Measurements from ENCODE around the gene AMH. TPM values are rescaled to one million over a fixed set of nuclear protein-coding genes. Genes with fewer than 3 reads are reported as not detected.

Gene AMH
- total RNA-seq, 1 experiment from 2014 or later, result 1.9 TPM

GRCh38 chr19:2230033-2230531, 19.0 kb upstream of the AMH start:
- Histone ChIP-seq H2AFZ (ENCODE audit: low read length) (no peak overlapping the region), H4K20me1 (ENCODE audit: insufficient read depth, low read depth, low read length) (0 out of 2 replicates have a peak, but pooled peaks cover 3% of the 10 kb centered on the region)

DNA sequence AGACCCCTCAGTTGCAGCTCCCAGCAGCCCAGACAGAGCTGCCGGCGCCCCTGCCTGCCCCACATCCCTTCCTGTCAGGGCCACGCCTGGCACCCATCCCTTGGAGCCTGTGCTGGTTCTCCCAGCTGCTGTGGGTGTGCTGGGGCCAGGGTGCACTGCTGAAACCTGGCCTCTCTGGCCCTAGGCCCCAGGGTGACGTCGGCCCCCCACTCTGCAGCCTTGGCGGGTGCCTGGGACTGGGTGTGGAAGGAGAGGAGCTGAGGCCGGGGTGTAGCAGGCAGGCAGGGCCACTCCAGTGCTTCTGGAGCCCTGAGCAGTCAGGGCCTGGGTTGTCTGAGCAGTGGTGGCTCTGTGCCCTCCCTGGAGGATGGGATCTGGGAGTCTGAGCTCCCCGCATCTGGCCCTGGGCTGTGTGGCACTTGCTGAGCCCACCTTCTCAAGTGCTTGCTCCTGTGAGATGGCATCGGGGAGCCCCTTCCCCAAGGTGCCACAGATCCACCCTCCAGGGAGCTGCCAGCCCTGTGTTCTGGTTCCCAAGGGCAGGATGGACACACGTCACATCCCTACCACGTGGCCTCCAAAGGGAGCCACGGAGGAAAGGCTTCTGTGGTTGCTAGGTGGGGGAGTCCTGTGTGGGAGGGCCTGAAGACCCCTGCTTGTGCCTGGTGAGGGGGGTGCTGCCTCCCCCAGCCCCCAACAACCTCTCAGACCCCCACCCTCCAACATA, 18.2 kb upstream of the AMH start:
- Histone ChIP-seq H3K9me2 (replicated peaks; ENCODE audit: insufficient read depth, low read length) (no peaks in the 10 kb centered on the region), H2AFZ (ENCODE audit: low read length) (no peak overlapping the region), H4K20me1 (ENCODE audit: insufficient read depth, low read depth, low read length) (0 out of 2 replicates have a peak, but pooled peaks cover 3% of the 10 kb centered on the region), H3K27me3 (ENCODE audit: low read length) (no peaks in the 10 kb centered on the region), H3K4me2 (ENCODE audit: low read depth, low read length, poor library complexity, severe bottlenecking) (no peak overlapping the region), H3K79me2 (ENCODE audit: low read length) (peaks cover 27% of the 10 kb centered on the region), H3K4me3 (ENCODE audit: low read length) (no peak overlapping the region), H3K9me3 (ENCODE audit: low read length) (no peaks in the 10 kb centered on the region), H3K36me3 (ENCODE audit: insufficient read depth, low read length) (0 out of 2 replicates have a peak, but pooled peaks cover 3% of the 10 kb centered on the region), H3K9ac (ENCODE audit: low read length) (no peak overlapping the region), H3K4me1 (ENCODE audit: low read length) (peaks cover 14% of the 10 kb centered on the region), H3K27ac (ENCODE audit: low read length) (no peak overlapping the region)
- no peak for DNase-seq

More at GRCh38 chr19:2230033-2230531, 19.0 kb upstream of the AMH start:
- Histone ChIP-seq H3K4me1 (ENCODE audit: low read length) (peaks cover 12% of the 10 kb centered on the region), H3K27ac (ENCODE audit: low read length) (no peak overlapping the region), H3K27me3 (ENCODE audit: low read length) (no peaks in the 10 kb centered on the region), H3K79me2 (ENCODE audit: low read length) (peaks cover 18% of the 10 kb centered on the region), H3K4me3 (ENCODE audit: low read length) (no peak overlapping the region), H3K36me3 (ENCODE audit: insufficient read depth, low read length) (peaks cover 5% of the 10 kb centered on the region; the same call in 1 of the 2 replicates), H3K9me3 (ENCODE audit: low read length) (no peaks in the 10 kb centered on the region), H3K9ac (ENCODE audit: low read length) (no peak overlapping the region), H3K9me2 (replicated peaks; ENCODE audit: insufficient read depth, low read length) (no peaks in the 10 kb centered on the region), H3K4me2 (ENCODE audit: low read depth, low read length, poor library complexity, severe bottlenecking) (no peak overlapping the region)
- no peak for DNase-seq

DNA sequence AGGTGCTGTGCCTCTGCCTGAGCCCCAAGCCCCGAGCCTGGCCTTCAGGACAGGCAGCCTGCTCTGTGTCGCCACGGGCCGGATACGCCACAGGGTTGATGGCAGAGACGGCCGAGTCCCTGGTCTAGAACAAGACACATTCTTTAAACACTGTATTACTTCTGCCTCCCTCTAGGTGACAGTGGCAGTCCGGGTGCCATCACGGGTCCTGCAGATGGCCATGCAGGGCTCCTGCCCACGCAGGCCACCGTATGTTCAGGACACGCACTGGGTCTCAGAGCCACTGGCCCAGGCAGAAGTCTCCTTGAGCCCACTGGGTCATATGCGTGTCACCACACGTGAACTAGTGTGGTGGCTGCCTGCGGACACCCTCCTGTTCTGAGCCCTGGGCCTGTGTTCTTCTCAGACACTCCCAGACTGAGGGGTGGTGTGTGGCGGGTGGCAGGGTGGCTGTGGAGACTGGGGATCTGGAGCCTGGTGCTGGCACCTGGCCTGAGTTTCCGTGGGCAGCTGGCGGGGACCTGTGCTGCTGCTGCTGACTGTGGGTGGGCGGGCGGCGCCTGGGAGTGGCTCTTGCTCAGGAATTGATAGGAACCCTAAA, 17.4 kb upstream of the AMH start:
- Histone ChIP-seq H3K4me2 (ENCODE audit: low read depth, low read length, poor library complexity, severe bottlenecking) (no peak overlapping the region), H3K27ac (ENCODE audit: low read length) (no peak overlapping the region), H4K20me1 (ENCODE audit: insufficient read depth, low read depth, low read length) (0 out of 2 replicates have a peak, but pooled peaks cover 3% of the 10 kb centered on the region), H3K9ac (ENCODE audit: low read length) (no peak overlapping the region), H3K36me3 (ENCODE audit: insufficient read depth, low read length) (0 out of 2 replicates have a peak, but pooled peaks cover 3% of the 10 kb centered on the region), H3K4me3 (ENCODE audit: low read length) (no peak overlapping the region), H3K27me3 (ENCODE audit: low read length) (no peaks in the 10 kb centered on the region), H2AFZ (ENCODE audit: low read length) (no peak overlapping the region), H3K9me3 (ENCODE audit: low read length) (no peaks in the 10 kb centered on the region), H3K79me2 (ENCODE audit: low read length) (peaks cover 28% of the 10 kb centered on the region), H3K9me2 (replicated peaks; ENCODE audit: insufficient read depth, low read length) (no peaks in the 10 kb centered on the region), H3K4me1 (ENCODE audit: low read length) (peaks cover 16% of the 10 kb centered on the region)
- peak; percentile 75 for DNase-seq

DNA sequence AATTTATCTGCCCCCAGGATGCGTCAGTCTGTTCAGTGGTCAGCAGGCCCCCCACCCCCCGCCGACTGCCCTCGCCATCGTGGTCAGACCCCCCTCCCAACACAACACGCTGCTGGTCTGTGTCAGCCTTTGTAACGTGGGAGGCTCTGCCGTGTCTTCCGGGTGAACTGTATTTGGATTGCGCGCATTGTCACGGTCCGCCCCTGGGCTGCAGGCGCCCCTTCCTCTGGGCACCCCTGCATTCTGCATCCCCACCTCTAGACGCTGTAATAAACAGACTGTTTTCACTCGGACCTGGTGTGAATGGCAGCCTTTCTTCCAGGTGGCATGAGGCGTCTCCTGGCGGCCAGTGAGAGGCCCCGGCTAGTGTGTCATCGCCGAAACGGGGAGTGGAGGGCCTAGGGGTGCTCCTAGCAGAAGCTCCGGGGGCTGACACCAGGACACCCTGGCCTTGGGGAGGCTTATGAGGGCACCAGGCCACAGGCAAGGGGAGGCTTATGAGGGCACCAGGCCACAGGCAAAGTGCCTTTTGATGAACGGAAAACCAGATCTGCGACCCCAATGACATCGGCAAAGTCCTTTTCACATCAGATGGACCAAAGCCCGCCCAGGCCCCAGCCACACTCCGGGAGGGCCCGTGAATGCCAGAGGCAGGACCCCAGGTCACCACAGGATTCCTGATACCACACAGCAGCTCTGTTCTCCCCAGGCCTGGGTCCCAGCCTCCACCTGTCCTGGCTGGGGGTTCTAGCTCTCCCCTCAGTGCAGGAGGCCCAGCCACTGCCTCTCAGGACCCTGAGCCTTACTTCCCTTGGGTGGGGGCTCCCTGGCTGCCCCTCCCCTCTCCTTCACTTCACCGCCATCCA, 16.6 kb upstream of the AMH start:
- no peaks in the 10 kb centered on the region for H3K9me3 ChIP-seq (ENCODE audit: low read length)
- no peak overlapping the region for H3K9ac ChIP-seq (ENCODE audit: low read length)
- H3K4me2 ChIP-seq (ENCODE audit: low read depth, low read length, poor library complexity, severe bottlenecking), result no peak overlapping the region
- peaks cover 5% of the 10 kb centered on the region; the same call in 1 of the 2 replicates for H4K20me1 ChIP-seq (ENCODE audit: insufficient read depth, low read depth, low read length)
- H3K4me3 ChIP-seq (ENCODE audit: low read length), result no peak overlapping the region
- H3K27me3 ChIP-seq (ENCODE audit: low read length), result no peaks in the 10 kb centered on the region
- peaks cover 36% of the 10 kb centered on the region for H3K79me2 ChIP-seq (ENCODE audit: low read length)
- H3K36me3 ChIP-seq (ENCODE audit: insufficient read depth, low read length), result 0 out of 2 replicates have a peak, but pooled peaks cover 3% of the 10 kb centered on the region
- peaks cover 19% of the 10 kb centered on the region for H3K4me1 ChIP-seq (ENCODE audit: low read length)
- no peak for DNase-seq
- H2AFZ ChIP-seq (ENCODE audit: low read length), result no peak overlapping the region
- no peak overlapping the region for H3K27ac ChIP-seq (ENCODE audit: low read length)
- H3K9me2 ChIP-seq (replicated peaks; ENCODE audit: insufficient read depth, low read length), result no peaks in the 10 kb centered on the region

- H3K4me1 ChIP-seq (ENCODE audit: low read length), result peaks cover 31% of the 10 kb centered on the region
- no peak overlapping the region for H3K27ac ChIP-seq (ENCODE audit: low read length)
- peaks cover 17% of the 10 kb centered on the region for H4K20me1 ChIP-seq (ENCODE audit: insufficient read depth, low read depth, low read length)
- no peak overlapping the region for H2AFZ ChIP-seq (ENCODE audit: low read length)
- H3K9ac ChIP-seq (ENCODE audit: low read length), result no peak overlapping the region
- peaks cover 49% of the 10 kb centered on the region for H3K79me2 ChIP-seq (ENCODE audit: low read length)
- no peak overlapping the region for H3K4me2 ChIP-seq (ENCODE audit: low read depth, low read length, poor library complexity, severe bottlenecking)
- no peaks in the 10 kb centered on the region for H3K9me3 ChIP-seq (ENCODE audit: low read length)
- H3K9me2 ChIP-seq (replicated peaks; ENCODE audit: insufficient read depth, low read length), result no peaks in the 10 kb centered on the region
- no peaks in the 10 kb centered on the region for H3K27me3 ChIP-seq (ENCODE audit: low read length)
- no peak overlapping the region for H3K4me3 ChIP-seq (ENCODE audit: low read length)
- peaks cover 15% of the 10 kb centered on the region; the same call in 1 of the 2 replicates for H3K36me3 ChIP-seq (ENCODE audit: insufficient read depth, low read length)
- no peak for DNase-seq
These were observed 15.4 kb upstream of the AMH start for GRCh38 chr19:2233601-2234280.

DNA sequence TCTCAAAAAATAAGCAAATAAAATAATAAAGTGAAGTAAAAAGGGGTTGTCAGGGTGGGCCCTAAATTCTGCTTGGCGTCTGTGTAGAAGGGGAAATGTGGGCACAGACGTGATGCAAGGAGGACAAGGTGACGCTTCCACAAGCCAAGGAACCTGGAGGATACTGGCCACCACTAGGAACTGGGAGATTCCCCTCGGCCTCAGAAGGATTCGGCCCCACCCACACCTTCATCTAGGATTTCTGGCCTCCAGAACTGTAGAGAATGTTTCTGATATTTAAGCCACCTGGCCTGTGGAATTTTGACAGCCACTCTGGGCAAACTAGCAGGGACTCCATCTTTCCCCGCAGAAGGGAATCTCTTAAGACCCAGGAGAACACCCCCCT, 14.1 kb upstream of the AMH start:
- H3K9ac ChIP-seq (ENCODE audit: low read length), result peak overlapping the region; percentile 83
- H2AFZ ChIP-seq (ENCODE audit: low read length), result no peak overlapping the region
- H3K27me3 ChIP-seq (ENCODE audit: low read length), result no peaks in the 10 kb centered on the region
- H3K36me3 ChIP-seq (ENCODE audit: insufficient read depth, low read length), result peaks cover 16% of the 10 kb centered on the region; the same call in 1 of the 2 replicates
- H3K4me3 ChIP-seq (ENCODE audit: low read length), result peak overlapping the region; percentile 99
- H3K4me2 ChIP-seq (ENCODE audit: low read depth, low read length, poor library complexity, severe bottlenecking), result peak overlapping the region; percentile 100
- H3K27ac ChIP-seq (ENCODE audit: low read length), result peak overlapping the region; percentile 77
- no peaks in the 10 kb centered on the region for H3K9me2 ChIP-seq (replicated peaks; ENCODE audit: insufficient read depth, low read length)
- no peaks in the 10 kb centered on the region for H3K9me3 ChIP-seq (ENCODE audit: low read length)
- peaks cover 61% of the 10 kb centered on the region for H3K79me2 ChIP-seq (ENCODE audit: low read length)
- peaks cover 40% of the 10 kb centered on the region for H3K4me1 ChIP-seq (ENCODE audit: low read length)
- no peak for DNase-seq
- H4K20me1 ChIP-seq (ENCODE audit: insufficient read depth, low read depth, low read length), result peaks cover 28% of the 10 kb centered on the region

GRCh38 chr19:2235381-2236063, 13.6 kb upstream of the AMH start:
- Histone ChIP-seq H3K79me2 (ENCODE audit: low read length) (peaks cover 66% of the 10 kb centered on the region), H4K20me1 (ENCODE audit: insufficient read depth, low read depth, low read length) (peaks cover 33% of the 10 kb centered on the region), H3K27ac (ENCODE audit: low read length) (peak overlapping the region; percentile 77), H3K27me3 (ENCODE audit: low read length) (no peaks in the 10 kb centered on the region), H3K4me2 (ENCODE audit: low read depth, low read length, poor library complexity, severe bottlenecking) (peak overlapping the region; percentile 100), H3K36me3 (ENCODE audit: insufficient read depth, low read length) (peaks cover 19% of the 10 kb centered on the region; the same call in 1 of the 2 replicates), H3K9me2 (replicated peaks; ENCODE audit: insufficient read depth, low read length) (no peaks in the 10 kb centered on the region), H3K4me1 (ENCODE audit: low read length) (peaks cover 40% of the 10 kb centered on the region), H3K9ac (ENCODE audit: low read length) (peak overlapping the region; percentile 83), H3K9me3 (ENCODE audit: low read length) (no peaks in the 10 kb centered on the region), H3K4me3 (ENCODE audit: low read length) (peak overlapping the region; percentile 99), H2AFZ (ENCODE audit: low read length) (no peak overlapping the region)
- DNase-seq, result peak; percentile 62
